NT2/D1 (cell line): ENCODE results near the gene RHPN2.

Experiments
- SUZ12 ChIP-seq: IDR thresholded peaks from 2 replicates; pipeline ENCODE4 v1.6.1; 2011; ENCODE audit not compliant: insufficient read length, insufficient read depth; ENCODE audit errors: extremely low read depth
- YY1 ChIP-seq: IDR thresholded peaks from 2 replicates; pipeline ENCODE4 v1.6.1; 2011; ENCODE audit not compliant: insufficient read length, insufficient read depth
- ZNF274 ChIP-seq: IDR thresholded peaks from 2 replicates; pipeline ENCODE4 v1.6.1; 2011; ENCODE audit warnings: mild to moderate bottlenecking, low read depth, low read length

- TF ChIP-seq ZNF274 (no peak), YY1 (no peak), SUZ12 (no peak)
Observed at GRCh38 chr19:33000510-33000909, 64.2 kb downstream of the RHPN2 start.
